ENCODE results near the gene OS9. TPM values are rescaled to one million over a fixed set of nuclear protein-coding genes. Genes with fewer than 3 reads are reported as not detected.

Gene OS9
- total and polyA plus RNA-seq, 9 of the 15 experiments (the other 6 are each of a cell fraction or from before 2014, with no cell fraction given), result 4.6 to 105 (median 89.5) TPM

DNA sequence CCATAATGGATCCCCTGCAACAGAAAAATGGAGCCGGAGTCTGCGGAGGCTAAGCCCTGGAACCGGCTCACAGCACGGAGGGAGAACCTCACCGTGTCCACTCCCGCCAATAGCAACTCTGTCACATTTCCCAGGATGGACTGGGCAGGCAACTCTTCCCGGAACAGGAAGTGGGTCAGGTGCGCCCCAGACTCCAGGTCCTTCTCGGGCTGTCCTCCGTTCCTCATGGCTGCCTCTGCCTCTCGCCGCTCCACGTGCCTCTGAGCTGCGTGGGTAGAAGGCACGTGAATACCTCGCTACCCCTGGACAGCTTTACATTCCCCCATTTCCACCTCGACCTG is 70.7 kb downstream of the OS9 start:
- intact Hi-C loops (cut with micrococcal nuclease) (no loop called here), in situ Hi-C loops (cut with MboI) (no loop called here)
- no peaks in the 10 kb centered on the region for H3K9me3 ChIP-seq (replicated peaks; ENCODE audit: control insufficient read depth, insufficient read depth, low read depth, low read length)
- peaks cover 8 to 25% of the 10 kb centered on the region in 2 experiments for H3K4me1 ChIP-seq (replicated peaks in 1 of 2; ENCODE audit: control insufficient read depth in 2 of 2, insufficient read depth in 2 of 2, low read length in 2 of 2)
- no peak overlapping the region for H3K4me3 ChIP-seq
- CTCF ChIA-PET (ENCODE audit: low intra/inter-chr PET ratio), result no interaction called here
- H3K9ac ChIP-seq (ENCODE audit: insufficient read depth in 1 of 2, low read depth in 2 of 2, low read length in 2 of 2), result peak overlapping the region in 1 of 2 experiments; percentile 29; a peak in 1 of 4 replicates
- no peak overlapping the region for H2AFZ ChIP-seq (ENCODE audit: low read depth, low read length)
- H4K20me1 ChIP-seq (replicated peaks; ENCODE audit: control insufficient read depth, insufficient read depth, low read length), result no peaks in the 10 kb centered on the region
- H3K27ac ChIP-seq (ENCODE audit: extremely low read depth, low read depth, low read length), result no peak overlapping the region
- no peak overlapping the region for H3K4me2 ChIP-seq (ENCODE audit: insufficient read depth, low read length)
- no peak for TF ChIP-seq RBM14 (IDR thresholded peaks at IDR 0.05; ENCODE audit: borderline replicate concordance, insufficient read depth, low read depth, low read length)
- TF ChIP-seq, protein P1, sequence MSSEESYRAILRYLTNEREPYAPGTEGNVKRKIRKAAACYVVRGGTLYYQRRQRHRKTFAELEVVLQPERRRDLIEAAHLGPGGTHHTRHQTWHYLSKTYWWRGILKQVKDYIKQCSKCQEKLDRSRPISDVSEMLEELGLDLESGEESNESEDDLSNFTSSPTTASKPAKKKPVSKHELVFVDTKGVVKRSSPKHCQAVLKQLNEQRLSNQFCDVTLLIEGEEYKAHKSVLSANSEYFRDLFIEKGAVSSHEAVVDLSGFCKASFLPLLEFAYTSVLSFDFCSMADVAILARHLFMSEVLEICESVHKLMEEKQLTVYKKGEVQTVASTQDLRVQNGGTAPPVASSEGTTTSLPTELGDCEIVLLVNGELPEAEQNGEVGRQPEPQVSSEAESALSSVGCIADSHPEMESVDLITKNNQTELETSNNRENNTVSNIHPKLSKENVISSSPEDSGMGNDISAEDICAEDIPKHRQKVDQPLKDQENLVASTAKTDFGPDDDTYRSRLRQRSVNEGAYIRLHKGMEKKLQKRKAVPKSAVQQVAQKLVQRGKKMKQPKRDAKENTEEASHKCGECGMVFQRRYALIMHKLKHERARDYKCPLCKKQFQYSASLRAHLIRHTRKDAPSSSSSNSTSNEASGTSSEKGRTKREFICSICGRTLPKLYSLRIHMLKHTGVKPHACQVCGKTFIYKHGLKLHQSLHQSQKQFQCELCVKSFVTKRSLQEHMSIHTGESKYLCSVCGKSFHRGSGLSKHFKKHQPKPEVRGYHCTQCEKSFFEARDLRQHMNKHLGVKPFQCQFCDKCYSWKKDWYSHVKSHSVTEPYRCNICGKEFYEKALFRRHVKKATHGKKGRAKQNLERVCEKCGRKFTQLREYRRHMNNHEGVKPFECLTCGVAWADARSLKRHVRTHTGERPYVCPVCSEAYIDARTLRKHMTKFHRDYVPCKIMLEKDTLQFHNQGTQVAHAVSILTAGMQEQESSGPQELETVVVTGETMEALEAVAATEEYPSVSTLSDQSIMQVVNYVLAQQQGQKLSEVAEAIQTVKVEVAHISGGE (CRISPR knock-in tag; IDR thresholded peaks at IDR 0.05), result peak in 1 of 3 experiments; percentile 93; a peak in 1 of 6 replicates
- no peak for DNase-seq (ENCODE audit: extremely low read depth in 1 of 4, low spot score in 3 of 4)
- POLR2A ChIA-PET, result interaction anchor here (0.7 kb wide), 1 partner anchor 122 kb away, joined by 3 read pairs; no protein-coding TSS in a partner anchor
- no peaks in the 10 kb centered on the region for H3K9me1 ChIP-seq (ENCODE audit: control insufficient read depth, insufficient read depth, low read length)
- H3K27me3 ChIP-seq (ENCODE audit: control insufficient read depth in 2 of 2, insufficient read depth in 2 of 2, low read length in 2 of 2), result no peaks in the 10 kb centered on the region
- no peak for FAIRE-seq
- whole genome bisulfite sequencing (ENCODE audit: insufficient coverage, low coverage, missing lambda C conversion rate), result 83% methylated on average over 16 of the region's 17 CpGs
- ATAC-seq, result no peak
- no TSS peak for BruUV-seq (replicated peaks)
- peaks cover 19% of the 10 kb centered on the region; the same call in 2 of the 3 replicates for H3K36me3 ChIP-seq (ENCODE audit: control insufficient read depth, insufficient read depth, low read length)
- H3K79me2 ChIP-seq (ENCODE audit: control insufficient read depth, insufficient read depth, low read length), result no peaks in the 10 kb centered on the region
